Measurements from ENCODE around the gene PKD2L1. TPM values are rescaled to one million over a fixed set of nuclear protein-coding genes. Genes with fewer than 3 reads are reported as not detected.
A peak's percentile ranks its signal among the peaks of the same experiment; 100 is the strongest.

PKD2L1 gene
- total RNA-seq, 1 donor from 2014 or later = 0.44 TPM

- peak; percentile 97 for DNase-seq
- peaks cover 21% of the 10 kb centered on the region for H3K4me1 Mint-ChIP-seq (ENCODE audit: low read depth, unreplicated experiment)
- H3K9me3 Mint-ChIP-seq (ENCODE audit: unreplicated experiment) = peaks cover 3% of the 10 kb centered on the region
- no peaks in the 10 kb centered on the region for H3K36me3 Mint-ChIP-seq (ENCODE audit: unreplicated experiment)
- H3K27ac Mint-ChIP-seq (ENCODE audit: unreplicated experiment) = no peak overlapping the region
- no peak overlapping the region for H3K4me3 Mint-ChIP-seq (ENCODE audit: unreplicated experiment)
- peaks cover 3% of the 10 kb centered on the region for H3K27me3 Mint-ChIP-seq (ENCODE audit: unreplicated experiment)
- no peak for TF ChIP-seq CTCF (IDR thresholded peaks at IDR 0.05; ENCODE audit: partially characterized antibody, unreplicated experiment)
Measured at GRCh38 chr10:100373298-100374199, 43.5 kb upstream of the PKD2L1 start.

GRCh38 chr10:100372415-100373297 is 42.6 kb upstream of the PKD2L1 start:
- no peaks in the 10 kb centered on the region for H3K36me3 Mint-ChIP-seq (ENCODE audit: unreplicated experiment)
- peaks cover 3% of the 10 kb centered on the region for H3K9me3 Mint-ChIP-seq (ENCODE audit: unreplicated experiment)
- peaks cover 3% of the 10 kb centered on the region for H3K27me3 Mint-ChIP-seq (ENCODE audit: unreplicated experiment)
- no peak overlapping the region for H3K4me3 Mint-ChIP-seq (ENCODE audit: unreplicated experiment)
- peaks cover 21% of the 10 kb centered on the region for H3K4me1 Mint-ChIP-seq (ENCODE audit: low read depth, unreplicated experiment)
- H3K27ac Mint-ChIP-seq (ENCODE audit: unreplicated experiment) = no peak overlapping the region
- TF ChIP-seq CTCF (IDR thresholded peaks at IDR 0.05; ENCODE audit: partially characterized antibody, unreplicated experiment) = no peak
- DNase-seq = no peak

GRCh38 chr10:100371482-100372027 is 41.5 kb upstream of the PKD2L1 start:
- DNase-seq = no peak
- peak overlapping the region; percentile 77 for H3K4me3 Mint-ChIP-seq (ENCODE audit: unreplicated experiment)
- peaks cover 3% of the 10 kb centered on the region for H3K27me3 Mint-ChIP-seq (ENCODE audit: unreplicated experiment)
- no peak for TF ChIP-seq CTCF (IDR thresholded peaks at IDR 0.05; ENCODE audit: partially characterized antibody, unreplicated experiment)
- H3K27ac Mint-ChIP-seq (ENCODE audit: unreplicated experiment) = peak overlapping the region; percentile 96
- peaks cover 17% of the 10 kb centered on the region for H3K4me1 Mint-ChIP-seq (ENCODE audit: low read depth, unreplicated experiment)
- H3K36me3 Mint-ChIP-seq (ENCODE audit: unreplicated experiment) = no peaks in the 10 kb centered on the region
- peaks cover 3% of the 10 kb centered on the region for H3K9me3 Mint-ChIP-seq (ENCODE audit: unreplicated experiment)

GRCh38 chr10:100370714-100371481 is 40.9 kb upstream of the PKD2L1 start:
- no peak for TF ChIP-seq CTCF (IDR thresholded peaks at IDR 0.05; ENCODE audit: partially characterized antibody, unreplicated experiment)
- Mint-ChIP-seq H3K9me3 (ENCODE audit: unreplicated experiment) (peaks cover 3% of the 10 kb centered on the region), H3K4me1 (ENCODE audit: low read depth, unreplicated experiment) (peaks cover 15% of the 10 kb centered on the region), H3K27ac (ENCODE audit: unreplicated experiment) (peak overlapping the region; percentile 96), H3K27me3 (ENCODE audit: unreplicated experiment) (peaks cover 3% of the 10 kb centered on the region), H3K36me3 (ENCODE audit: unreplicated experiment) (no peaks in the 10 kb centered on the region), H3K4me3 (ENCODE audit: unreplicated experiment) (peak overlapping the region; percentile 77)
- DNase-seq = peak; percentile 70

Measured in glutamatergic neuron (in vitro differentiated cells).